Nephron progenitor cell (in vitro differentiated cells): Measurements from ENCODE around the gene UBTD2.

Experiments
- DNase-seq: peaks from one replicate; pipeline ENCODE4 v3.0.0; 2021
- H3K27ac Mint-ChIP-seq: 2 replicates; pipeline ENCODE4 v1.8.0; 2021; ENCODE audit warnings: mild to moderate bottlenecking, moderate library complexity, mixed read lengths
- H3K27me3 Mint-ChIP-seq: 2 replicates; pipeline ENCODE4 v1.8.0; 2021; ENCODE audit warnings: mild to moderate bottlenecking, low read depth, mixed read lengths; ENCODE audit not compliant: poor library complexity
- H3K36me3 Mint-ChIP-seq: 2 replicates; pipeline ENCODE4 v1.8.0; 2021; ENCODE audit warnings: low read depth, mixed read lengths
- H3K4me1 Mint-ChIP-seq: 2 replicates; pipeline ENCODE4 v1.8.0; 2021; ENCODE audit warnings: mixed read lengths
- H3K4me3 Mint-ChIP-seq: 2 replicates; pipeline ENCODE4 v1.8.0; 2021; ENCODE audit warnings: mild to moderate bottlenecking, moderate library complexity, mixed read lengths
- H3K9me3 Mint-ChIP-seq: 2 replicates; pipeline ENCODE4 v1.8.0; 2021; ENCODE audit warnings: mild to moderate bottlenecking, moderate library complexity, mixed read lengths
- CTCF ChIP-seq: fragments of 200-600 bp; sonication (generic); IDR thresholded peaks from 2 replicates; pipeline ENCODE4 v1.5.0; 2021; ENCODE audit warnings: antibody characterized with exemption

UBTD2 gene

GRCh38 chr5:172183881-172184280 is 99.7 kb downstream of the UBTD2 start:
- DNase-seq = no peak
- Mint-ChIP-seq H3K27me3 (peaks cover 13% of the 10 kb centered on the region), H3K27ac (no peak overlapping the region), H3K4me1 (peaks cover 38% of the 10 kb centered on the region), H3K9me3 (peaks cover 10% of the 10 kb centered on the region), H3K36me3 (peaks cover 10% of the 10 kb centered on the region), H3K4me3 (no peak overlapping the region)
- TF ChIP-seq CTCF = no peak

- Mint-ChIP-seq H3K4me1 (peaks cover 44% of the 10 kb centered on the region), H3K27ac (no peak overlapping the region)
Observed at GRCh38 chr5:172182291-172182690, 101.3 kb downstream of the UBTD2 start.

GRCh38 chr5:172180936-172181335 is 102.6 kb downstream of the UBTD2 start:
- H3K27me3 Mint-ChIP-seq = peaks cover 7% of the 10 kb centered on the region
- H3K4me3 Mint-ChIP-seq = no peak overlapping the region
- TF ChIP-seq CTCF = no peak
- no peak overlapping the region for H3K27ac Mint-ChIP-seq
- H3K36me3 Mint-ChIP-seq = peaks cover 14% of the 10 kb centered on the region
- H3K9me3 Mint-ChIP-seq = peaks cover 10% of the 10 kb centered on the region
- no peak for DNase-seq
- peaks cover 43% of the 10 kb centered on the region for H3K4me1 Mint-ChIP-seq

More at GRCh38 chr5:172182291-172182690, 101.3 kb downstream of the UBTD2 start:
- no peak for TF ChIP-seq CTCF
- no peak for DNase-seq
- H3K27me3 Mint-ChIP-seq = peaks cover 13% of the 10 kb centered on the region
- H3K4me3 Mint-ChIP-seq = no peak overlapping the region
- peaks cover 10% of the 10 kb centered on the region for H3K9me3 Mint-ChIP-seq
- peaks cover 14% of the 10 kb centered on the region for H3K36me3 Mint-ChIP-seq

GRCh38 chr5:172178991-172179989 is 104.3 kb downstream of the UBTD2 start:
- TF ChIP-seq CTCF = no peak
- Mint-ChIP-seq H3K4me3 (no peak overlapping the region), H3K27ac (peak overlapping the region; percentile 91), H3K27me3 (peaks cover 4% of the 10 kb centered on the region), H3K36me3 (peaks cover 14% of the 10 kb centered on the region), H3K4me1 (peaks cover 44% of the 10 kb centered on the region), H3K9me3 (peaks cover 10% of the 10 kb centered on the region)
- no peak for DNase-seq

- Mint-ChIP-seq H3K27ac (peak overlapping the region; percentile 66), H3K36me3 (peaks cover 14% of the 10 kb centered on the region), H3K9me3 (peaks cover 10% of the 10 kb centered on the region), H3K4me1 (peaks cover 49% of the 10 kb centered on the region), H3K4me3 (no peak overlapping the region), H3K27me3 (peaks cover 8% of the 10 kb centered on the region)
- no peak for TF ChIP-seq CTCF
- no peak for DNase-seq
Observed at GRCh38 chr5:172178301-172178987, 105.1 kb downstream of the UBTD2 start.
